HepG2 (cell line): ENCODE measurements around the gene S100A16. TPM values are rescaled to one million over a fixed set of nuclear protein-coding genes. Genes with fewer than 3 reads are reported as not detected.

Experiments
- CBX2 ChIP-seq, 2 experiments: fragments of 200-600 bp in 1 of 2; sonication (generic); formaldehyde crosslinking in 1 of 2; IDR thresholded peaks; 2 replicates each; pipeline versions ENCODE4 v1.7.0 to v1.8.1; 2018 to 2022; ENCODE audit warnings: low read depth in 2 of 2, low read length in 1 of 2, mild to moderate bottlenecking in 1 of 2, missing genetic modification reagents in 1 of 2
- DPF2 ChIP-seq: sonication (generic); formaldehyde crosslinking; IDR thresholded peaks from 2 replicates; pipeline ENCODE4 v1.4.0; 2020; ENCODE audit warnings: mild to moderate bottlenecking, low read depth, missing genetic modification reagents, borderline replicate concordance
- KLF12 ChIP-seq: sonication (generic); formaldehyde crosslinking; IDR thresholded peaks from 2 replicates; pipeline ENCODE4 v1.4.0; 2020; ENCODE audit warnings: missing genetic modification reagents, borderline replicate concordance
- TFDP1 ChIP-seq: IDR thresholded peaks from 2 replicates; pipeline ENCODE4 v1.6.1; 2016; ENCODE audit warnings: missing compliant biosample characterization, missing genetic modification reagents, borderline replicate concordance
- TRIM24 ChIP-seq: sonication (generic); formaldehyde crosslinking; IDR thresholded peaks from 2 replicates; pipeline ENCODE4 v1.8.0; 2022; ENCODE audit warnings: mild to moderate bottlenecking, missing genetic modification reagents
- ZNF660 ChIP-seq: sonication (generic); formaldehyde crosslinking; IDR thresholded peaks from 2 replicates; pipeline ENCODE4 v1.5.1; 2020; ENCODE audit warnings: mild to moderate bottlenecking, low read depth, missing genetic modification reagents, borderline replicate concordance
- ZUFSP ChIP-seq: sonication (generic); formaldehyde crosslinking; IDR thresholded peaks from 2 replicates; pipeline ENCODE4 v1.9.0; 2021; ENCODE audit warnings: missing genetic modification reagents, mild to moderate bottlenecking, borderline replicate concordance
- polyA plus RNA-seq, 8 experiments: library from polyadenylated mRNA; depleted of rRNA in 3 of 8; stranded (reverse) in 7 of 8; unstranded in 1 of 8; fragments of >200 nt; fragmentation: Illumina TruSeq in 4 of 8; extraction: Trizol in 4 of 8; gene quantifications; 2 replicates each; pipeline versions ENCODE4 v1.2.1 to v1.2.3, GENCODE V29; 2011 to 2016; ENCODE audit warnings: low read depth in 4 of 8, missing spikeins in 1 of 8, mixed read lengths in 1 of 8; ENCODE audit not compliant: insufficient read depth in 1 of 8
- total RNA-seq, 5 experiments: library from RNA; depleted of rRNA; stranded (reverse); fragments of >200 nt; fragmentation: Illumina TruSeq; extraction: Trizol; gene quantifications; 2 replicates each; pipeline ENCODE4 v1.2.3, GENCODE V29; 2016; ENCODE audit warnings: low read depth in 1 of 5
- TF ChIP-seq, protein P1 (sequence below): sonication (generic); formaldehyde crosslinking; IDR thresholded peaks from 2 replicates; pipeline ENCODE4 v1.4.0; 2020; ENCODE audit warnings: missing genetic modification reagents, mild to moderate bottlenecking, borderline replicate concordance
- TF ChIP-seq, protein P2 (sequence below): sonication (generic); formaldehyde crosslinking; conservative IDR thresholded peaks from 2 replicates; pipeline ENCODE4 v1.4.0; 2020; ENCODE audit warnings: mild to moderate bottlenecking, missing genetic modification reagents, moderate library complexity
- TF ChIP-seq, protein P3 (sequence below), 2 experiments: sonication (generic) in 1 of 2; formaldehyde crosslinking in 1 of 2; IDR thresholded peaks; 2 replicates each; pipeline versions ENCODE4 v1.6.1 to v1.9.0; 2014 to 2022; ENCODE audit warnings: antibody characterized with exemption in 1 of 2, borderline replicate concordance in 1 of 2, inconsistent platforms in 1 of 2, low read depth in 1 of 2, missing genetic modification reagents in 1 of 2

The S100A16 gene
- total and polyA plus RNA-seq, 2 of the 13 experiments (the other 11 are each of a cell fraction or from before 2014, with no cell fraction given), result 46.0 to 195 TPM

- TF ChIP-seq TFDP1 (CRISPR knock-in tag), result no peak
- no peak for TF ChIP-seq ZUFSP (CRISPR knock-in tag)
- TF ChIP-seq, protein P1, sequence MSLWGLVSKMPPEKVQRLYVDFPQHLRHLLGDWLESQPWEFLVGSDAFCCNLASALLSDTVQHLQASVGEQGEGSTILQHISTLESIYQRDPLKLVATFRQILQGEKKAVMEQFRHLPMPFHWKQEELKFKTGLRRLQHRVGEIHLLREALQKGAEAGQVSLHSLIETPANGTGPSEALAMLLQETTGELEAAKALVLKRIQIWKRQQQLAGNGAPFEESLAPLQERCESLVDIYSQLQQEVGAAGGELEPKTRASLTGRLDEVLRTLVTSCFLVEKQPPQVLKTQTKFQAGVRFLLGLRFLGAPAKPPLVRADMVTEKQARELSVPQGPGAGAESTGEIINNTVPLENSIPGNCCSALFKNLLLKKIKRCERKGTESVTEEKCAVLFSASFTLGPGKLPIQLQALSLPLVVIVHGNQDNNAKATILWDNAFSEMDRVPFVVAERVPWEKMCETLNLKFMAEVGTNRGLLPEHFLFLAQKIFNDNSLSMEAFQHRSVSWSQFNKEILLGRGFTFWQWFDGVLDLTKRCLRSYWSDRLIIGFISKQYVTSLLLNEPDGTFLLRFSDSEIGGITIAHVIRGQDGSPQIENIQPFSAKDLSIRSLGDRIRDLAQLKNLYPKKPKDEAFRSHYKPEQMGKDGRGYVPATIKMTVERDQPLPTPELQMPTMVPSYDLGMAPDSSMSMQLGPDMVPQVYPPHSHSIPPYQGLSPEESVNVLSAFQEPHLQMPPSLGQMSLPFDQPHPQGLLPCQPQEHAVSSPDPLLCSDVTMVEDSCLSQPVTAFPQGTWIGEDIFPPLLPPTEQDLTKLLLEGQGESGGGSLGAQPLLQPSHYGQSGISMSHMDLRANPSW (CRISPR knock-in tag), result no peak
- TF ChIP-seq TRIM24, result no peak
- 0 out of 2 replicates have a peak, but pooled peaks have one; percentile 15 for TF ChIP-seq KLF12 (CRISPR knock-in tag)
- no peak for TF ChIP-seq DPF2 (CRISPR knock-in tag)
- no peak for TF ChIP-seq CBX2 (IDR thresholded peaks at IDR 0.05; ENCODE audit: low read depth, low read length)
- no peak for TF ChIP-seq CBX2 (CRISPR knock-in tag; IDR thresholded peaks at IDR 0.05; ENCODE audit: low read depth)
- TF ChIP-seq, protein P2, sequence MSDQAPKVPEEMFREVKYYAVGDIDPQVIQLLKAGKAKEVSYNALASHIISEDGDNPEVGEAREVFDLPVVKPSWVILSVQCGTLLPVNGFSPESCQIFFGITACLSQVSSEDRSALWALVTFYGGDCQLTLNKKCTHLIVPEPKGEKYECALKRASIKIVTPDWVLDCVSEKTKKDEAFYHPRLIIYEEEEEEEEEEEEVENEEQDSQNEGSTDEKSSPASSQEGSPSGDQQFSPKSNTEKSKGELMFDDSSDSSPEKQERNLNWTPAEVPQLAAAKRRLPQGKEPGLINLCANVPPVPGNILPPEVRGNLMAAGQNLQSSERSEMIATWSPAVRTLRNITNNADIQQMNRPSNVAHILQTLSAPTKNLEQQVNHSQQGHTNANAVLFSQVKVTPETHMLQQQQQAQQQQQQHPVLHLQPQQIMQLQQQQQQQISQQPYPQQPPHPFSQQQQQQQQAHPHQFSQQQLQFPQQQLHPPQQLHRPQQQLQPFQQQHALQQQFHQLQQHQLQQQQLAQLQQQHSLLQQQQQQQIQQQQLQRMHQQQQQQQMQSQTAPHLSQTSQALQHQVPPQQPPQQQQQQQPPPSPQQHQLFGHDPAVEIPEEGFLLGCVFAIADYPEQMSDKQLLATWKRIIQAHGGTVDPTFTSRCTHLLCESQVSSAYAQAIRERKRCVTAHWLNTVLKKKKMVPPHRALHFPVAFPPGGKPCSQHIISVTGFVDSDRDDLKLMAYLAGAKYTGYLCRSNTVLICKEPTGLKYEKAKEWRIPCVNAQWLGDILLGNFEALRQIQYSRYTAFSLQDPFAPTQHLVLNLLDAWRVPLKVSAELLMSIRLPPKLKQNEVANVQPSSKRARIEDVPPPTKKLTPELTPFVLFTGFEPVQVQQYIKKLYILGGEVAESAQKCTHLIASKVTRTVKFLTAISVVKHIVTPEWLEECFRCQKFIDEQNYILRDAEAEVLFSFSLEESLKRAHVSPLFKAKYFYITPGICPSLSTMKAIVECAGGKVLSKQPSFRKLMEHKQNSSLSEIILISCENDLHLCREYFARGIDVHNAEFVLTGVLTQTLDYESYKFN (CRISPR knock-in tag), result no peak
- TF ChIP-seq, protein P3, sequence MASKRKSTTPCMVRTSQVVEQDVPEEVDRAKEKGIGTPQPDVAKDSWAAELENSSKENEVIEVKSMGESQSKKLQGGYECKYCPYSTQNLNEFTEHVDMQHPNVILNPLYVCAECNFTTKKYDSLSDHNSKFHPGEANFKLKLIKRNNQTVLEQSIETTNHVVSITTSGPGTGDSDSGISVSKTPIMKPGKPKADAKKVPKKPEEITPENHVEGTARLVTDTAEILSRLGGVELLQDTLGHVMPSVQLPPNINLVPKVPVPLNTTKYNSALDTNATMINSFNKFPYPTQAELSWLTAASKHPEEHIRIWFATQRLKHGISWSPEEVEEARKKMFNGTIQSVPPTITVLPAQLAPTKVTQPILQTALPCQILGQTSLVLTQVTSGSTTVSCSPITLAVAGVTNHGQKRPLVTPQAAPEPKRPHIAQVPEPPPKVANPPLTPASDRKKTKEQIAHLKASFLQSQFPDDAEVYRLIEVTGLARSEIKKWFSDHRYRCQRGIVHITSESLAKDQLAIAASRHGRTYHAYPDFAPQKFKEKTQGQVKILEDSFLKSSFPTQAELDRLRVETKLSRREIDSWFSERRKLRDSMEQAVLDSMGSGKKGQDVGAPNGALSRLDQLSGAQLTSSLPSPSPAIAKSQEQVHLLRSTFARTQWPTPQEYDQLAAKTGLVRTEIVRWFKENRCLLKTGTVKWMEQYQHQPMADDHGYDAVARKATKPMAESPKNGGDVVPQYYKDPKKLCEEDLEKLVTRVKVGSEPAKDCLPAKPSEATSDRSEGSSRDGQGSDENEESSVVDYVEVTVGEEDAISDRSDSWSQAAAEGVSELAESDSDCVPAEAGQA (IDR thresholded peaks at IDR 0.05; ENCODE audit: low read depth), result no peak
- TF ChIP-seq, protein P3 (CRISPR knock-in tag; IDR thresholded peaks at IDR 0.05; ENCODE audit: borderline replicate concordance), result no peak
- no peak for TF ChIP-seq ZNF660 (CRISPR knock-in tag)
These were observed 3.4 kb downstream of the S100A16 start (continued) for GRCh38 chr1:153609585-153609907.
